Measurements from ENCODE around the gene SLC38A10. TPM values are rescaled to one million over a fixed set of nuclear protein-coding genes. Genes with fewer than 3 reads are reported as not detected.

The SLC38A10 gene
- 100 to 1,000 TPM in 1 of 2 donors, 10 to 100 TPM in 1; 83.0 to 129 TPM for total RNA-seq

DNA sequence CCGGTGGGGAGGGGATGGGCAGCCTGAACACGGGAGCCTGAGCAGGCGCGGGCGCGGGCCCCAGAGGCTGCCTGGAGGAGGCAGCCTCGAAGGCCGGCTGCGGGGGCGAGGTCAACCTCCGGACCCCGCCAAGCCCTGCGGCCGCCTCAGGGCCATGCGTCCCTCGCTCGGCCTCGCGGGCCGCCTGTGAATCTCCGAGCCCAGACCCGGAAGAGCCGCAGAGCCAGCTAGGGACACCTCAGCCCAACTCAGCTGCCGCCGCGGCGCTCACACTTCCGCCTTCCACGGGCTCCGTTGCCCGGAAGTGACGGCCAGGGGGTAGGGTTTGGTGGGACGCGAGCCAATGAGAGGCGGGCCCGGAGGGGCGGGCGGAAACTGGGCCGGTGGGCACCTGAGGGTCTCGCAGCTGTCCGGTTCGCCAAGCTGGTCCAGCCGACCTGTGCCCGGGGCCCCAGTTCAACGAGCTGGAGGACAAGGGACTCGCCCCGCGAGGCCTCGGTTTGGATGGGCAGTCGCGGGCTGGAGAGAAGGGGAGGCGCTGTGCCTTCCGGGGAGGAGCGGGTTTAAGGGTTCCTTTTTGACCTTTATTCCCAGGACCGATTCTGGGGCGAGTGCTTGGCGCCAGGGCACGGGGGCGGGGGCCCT, at the start of gene SLC38A10:
TSS of gene SLC38A10 (minus strand) at position 277 of the 645 bp plus-strand sequence. CDS start 386 bp downstream, outside the sequence.
- no peaks in the 10 kb centered on the region for H3K27me3 ChIP-seq (replicated peaks; ENCODE audit: insufficient read depth)
- peak; percentile 76 for DNase-seq (ENCODE audit: low spot score)
- ATAC-seq (ENCODE audit: insufficient number of reproducible peaks, low FRiP score, low read depth), result peak; percentile 71
- H3K9me3 ChIP-seq, result no peaks in the 10 kb centered on the region
- H3K27ac ChIP-seq, result peak within 1 kb of the TSS; percentile 81 to 82
- no peaks in the 10 kb centered on the region for H3K36me3 ChIP-seq
- peak within 1 kb of the TSS; percentile 95 for H3K4me3 ChIP-seq
- TF ChIP-seq, protein P1, sequence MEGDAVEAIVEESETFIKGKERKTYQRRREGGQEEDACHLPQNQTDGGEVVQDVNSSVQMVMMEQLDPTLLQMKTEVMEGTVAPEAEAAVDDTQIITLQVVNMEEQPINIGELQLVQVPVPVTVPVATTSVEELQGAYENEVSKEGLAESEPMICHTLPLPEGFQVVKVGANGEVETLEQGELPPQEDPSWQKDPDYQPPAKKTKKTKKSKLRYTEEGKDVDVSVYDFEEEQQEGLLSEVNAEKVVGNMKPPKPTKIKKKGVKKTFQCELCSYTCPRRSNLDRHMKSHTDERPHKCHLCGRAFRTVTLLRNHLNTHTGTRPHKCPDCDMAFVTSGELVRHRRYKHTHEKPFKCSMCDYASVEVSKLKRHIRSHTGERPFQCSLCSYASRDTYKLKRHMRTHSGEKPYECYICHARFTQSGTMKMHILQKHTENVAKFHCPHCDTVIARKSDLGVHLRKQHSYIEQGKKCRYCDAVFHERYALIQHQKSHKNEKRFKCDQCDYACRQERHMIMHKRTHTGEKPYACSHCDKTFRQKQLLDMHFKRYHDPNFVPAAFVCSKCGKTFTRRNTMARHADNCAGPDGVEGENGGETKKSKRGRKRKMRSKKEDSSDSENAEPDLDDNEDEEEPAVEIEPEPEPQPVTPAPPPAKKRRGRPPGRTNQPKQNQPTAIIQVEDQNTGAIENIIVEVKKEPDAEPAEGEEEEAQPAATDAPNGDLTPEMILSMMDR (IDR thresholded peaks at IDR 0.05), result no peak
- peaks cover 22 to 30% of the 10 kb centered on the region in 2 donors for H3K4me1 ChIP-seq (ENCODE audit: control insufficient read depth in 1 of 2, low read depth in 2 of 2)

DNA sequence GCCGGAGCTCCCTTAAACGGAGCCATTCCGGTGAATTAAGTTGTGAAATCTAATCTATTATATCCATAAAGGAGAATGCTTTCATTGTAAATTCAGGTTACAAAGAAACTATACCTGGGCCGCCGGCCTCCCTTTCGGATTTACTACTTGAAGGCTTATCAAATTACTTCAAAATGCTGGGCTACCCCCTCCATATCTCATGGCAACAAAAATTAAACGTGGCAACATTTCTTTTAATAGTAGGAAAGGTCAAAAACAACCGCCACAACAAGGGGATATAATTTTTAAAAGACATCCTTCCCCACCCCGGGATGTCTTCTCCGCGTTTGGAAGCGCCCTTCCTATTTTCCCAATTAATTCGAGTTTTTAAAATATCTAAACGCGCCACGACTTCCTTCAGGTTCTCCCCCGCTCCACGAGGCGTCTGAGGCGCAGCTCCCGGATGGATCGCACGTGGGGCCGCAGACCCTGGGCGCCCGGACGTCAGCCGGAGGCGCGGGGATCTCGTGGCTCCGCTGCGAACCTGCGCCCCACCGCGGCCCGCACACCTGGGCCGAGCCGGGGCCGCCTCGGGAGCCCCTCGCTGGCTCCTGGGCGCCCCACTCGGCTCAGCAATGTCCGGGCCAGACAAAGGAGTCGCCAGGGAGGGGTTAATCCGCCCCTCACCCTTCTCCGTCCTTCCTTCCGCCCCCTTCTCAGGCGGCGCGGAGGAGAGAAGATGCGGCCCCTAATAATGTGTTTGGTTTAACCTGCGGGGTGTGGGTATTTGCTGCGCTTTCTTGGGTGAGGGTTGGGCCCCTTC, 47.4 kb upstream of the SLC38A10 start:
- Histone ChIP-seq H3K4me1 (ENCODE audit: control insufficient read depth in 1 of 2, low read depth in 2 of 2) (peaks cover 41 to 48% of the 10 kb centered on the region in 2 donors), H3K4me3 (peak overlapping the region; percentile 90), H3K27me3 (replicated peaks; ENCODE audit: insufficient read depth) (no peaks in the 10 kb centered on the region), H3K27ac (peak overlapping the region; percentile 94 to 96), H3K36me3 (no peaks in the 10 kb centered on the region), H3K9me3 (no peaks in the 10 kb centered on the region)
- DNase-seq (ENCODE audit: low spot score) (no peak), ATAC-seq (ENCODE audit: insufficient number of reproducible peaks, low FRiP score, low read depth) (no peak)
- TF ChIP-seq, protein P1 (IDR thresholded peaks at IDR 0.05), result no peak

DNA sequence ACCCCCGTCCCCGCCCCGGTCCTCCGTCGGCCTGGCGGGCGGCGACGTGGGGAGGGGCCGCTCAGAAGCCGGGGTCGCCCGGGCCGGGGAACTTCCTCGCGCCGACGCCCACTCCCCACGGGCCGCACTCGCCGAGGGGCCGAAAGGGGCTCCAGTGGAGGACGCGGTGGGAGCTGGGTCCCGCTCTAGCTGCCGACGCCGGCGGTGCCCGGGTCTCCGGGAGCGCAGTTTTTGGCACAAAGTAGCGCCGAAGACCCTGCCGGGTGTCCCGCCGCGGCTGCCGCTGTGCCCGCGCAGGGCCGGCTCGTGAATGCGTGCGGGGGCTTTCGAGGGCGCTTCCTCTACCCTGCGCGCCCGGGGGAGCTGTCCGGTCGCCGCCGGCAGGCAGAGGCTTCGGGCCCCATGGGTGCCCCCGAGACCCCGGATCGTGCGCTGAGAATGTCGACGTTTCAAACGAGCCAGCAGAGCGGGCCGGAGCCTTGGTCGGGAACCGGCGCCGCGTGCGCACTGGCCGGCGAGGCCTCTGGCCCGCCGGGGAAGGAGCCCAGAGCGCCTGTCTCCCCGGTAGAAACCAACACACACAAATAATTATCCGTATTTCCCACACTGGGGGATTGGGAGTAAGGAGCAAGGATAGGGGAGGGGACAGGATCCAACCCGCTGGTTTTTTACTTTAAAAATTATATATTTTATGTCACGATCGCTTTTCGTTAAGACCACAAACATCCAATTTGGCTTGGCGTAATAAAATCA, 46.6 kb upstream of the SLC38A10 start:
- TF ChIP-seq, protein P1 (IDR thresholded peaks at IDR 0.05), result no peak
- H3K4me1 ChIP-seq (ENCODE audit: control insufficient read depth in 1 of 2, low read depth in 2 of 2), result peaks cover 39 to 52% of the 10 kb centered on the region in 2 donors
- H3K9me3 ChIP-seq, result no peaks in the 10 kb centered on the region
- H3K36me3 ChIP-seq, result no peaks in the 10 kb centered on the region
- peak overlapping the region; percentile 90 for H3K4me3 ChIP-seq
- H3K27me3 ChIP-seq (replicated peaks; ENCODE audit: insufficient read depth), result no peaks in the 10 kb centered on the region
- peak overlapping the region; percentile 94 to 96 for H3K27ac ChIP-seq
- DNase-seq (ENCODE audit: low spot score) (no peak), ATAC-seq (ENCODE audit: insufficient number of reproducible peaks, low FRiP score, low read depth) (no peak)

DNA sequence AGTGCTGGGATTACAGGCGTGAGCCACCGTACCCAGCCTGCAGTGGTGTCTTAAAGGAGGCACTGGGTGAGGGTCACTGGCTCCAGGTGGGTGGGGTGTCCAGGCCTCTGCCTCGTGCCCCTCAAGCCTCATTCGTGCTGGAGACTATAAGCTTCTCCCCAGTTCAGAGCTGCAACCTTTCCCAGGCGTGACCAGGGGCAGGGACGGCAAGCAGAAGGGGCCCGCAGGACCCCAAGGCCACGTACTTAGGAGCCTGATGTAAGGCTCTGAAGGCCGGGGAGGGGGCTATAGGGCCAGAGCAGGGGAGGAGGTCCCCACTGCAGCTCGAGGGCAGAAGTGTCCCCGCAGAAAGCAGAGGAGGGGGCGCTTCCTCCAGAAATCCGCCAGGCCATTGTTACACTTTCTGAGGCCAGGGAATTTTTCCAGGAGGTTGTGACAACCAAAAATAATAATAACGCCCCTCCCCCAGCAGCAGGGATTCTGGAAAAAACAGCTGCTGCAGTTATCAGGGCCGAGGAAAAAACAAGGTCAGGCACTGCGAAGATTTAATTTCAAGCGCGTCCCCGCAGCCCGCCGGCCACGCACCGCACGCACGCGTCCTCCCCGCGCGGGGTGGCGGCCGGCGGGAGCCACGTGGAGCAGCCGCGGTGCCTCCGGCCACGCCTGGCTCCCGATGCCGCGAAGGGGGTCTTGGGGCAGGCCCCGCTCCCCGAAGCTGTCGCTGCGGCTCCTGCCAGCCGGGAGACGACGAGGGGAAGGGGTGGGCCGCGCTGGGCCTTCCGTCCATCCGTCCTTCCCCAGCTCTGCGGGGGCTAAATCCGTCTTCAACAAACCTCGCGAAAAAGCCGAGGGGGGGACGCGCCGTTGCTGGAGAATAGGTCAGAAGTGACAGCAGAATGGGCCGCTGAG, 45.8 kb upstream of the SLC38A10 start:
- DNase-seq (ENCODE audit: low spot score) (no peak), ATAC-seq (ENCODE audit: insufficient number of reproducible peaks, low FRiP score, low read depth) (no peak)
- no peaks in the 10 kb centered on the region for H3K36me3 ChIP-seq
- H3K27me3 ChIP-seq (replicated peaks; ENCODE audit: insufficient read depth), result no peaks in the 10 kb centered on the region
- peaks cover 38 to 50% of the 10 kb centered on the region in 2 donors for H3K4me1 ChIP-seq (ENCODE audit: control insufficient read depth in 1 of 2, low read depth in 2 of 2)
- peak overlapping the region; percentile 8 to 94 for H3K27ac ChIP-seq
- TF ChIP-seq, protein P1 (IDR thresholded peaks at IDR 0.05), result no peak
- H3K9me3 ChIP-seq, result no peaks in the 10 kb centered on the region
- peak overlapping the region; percentile 90 for H3K4me3 ChIP-seq
